ENCODE results near the gene LY6G6C. TPM values are rescaled to one million over a fixed set of nuclear protein-coding genes. Genes with fewer than 3 reads are reported as not detected.

The LY6G6C gene
- total and polyA plus RNA-seq, 2 of the 13 experiments (the other 11 are each of a cell fraction or from before 2014, with no cell fraction given), result 0.15 TPM; not detected in 1

DNA sequence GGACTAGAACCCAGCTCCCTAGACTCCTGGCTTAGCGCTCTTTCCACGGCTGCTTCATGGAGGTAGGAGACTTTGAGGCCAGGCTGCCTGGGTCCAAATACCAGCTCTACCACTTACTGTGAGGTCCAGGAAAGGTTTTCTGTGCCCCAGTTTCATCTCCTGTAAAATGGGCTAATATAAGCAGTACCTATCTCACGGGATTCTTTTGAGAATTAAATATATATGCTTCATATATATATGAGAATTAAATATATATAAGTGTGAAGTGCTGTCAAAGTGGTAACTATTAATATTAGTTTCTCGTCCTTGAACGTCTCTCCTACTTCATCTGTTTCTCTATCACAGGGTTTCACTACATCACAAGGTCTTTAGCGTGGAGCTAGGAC lies 30.5 kb downstream of the LY6G6C start:
- POLR2A ChIA-PET, result interaction anchor here (1.2 to 4.9 kb wide), 3 partner anchors 11 to 76 kb away, joined by 4 to 22 read pairs (median 4); partner anchors contain the start of gene ABHD16A
- H3K4me3 ChIP-seq (replicated peaks in 1 of 3; ENCODE audit: insufficient read depth in 1 of 3, low read depth in 2 of 3, low read length in 3 of 3), result no peak overlapping the region
- no peaks in the 10 kb centered on the region for H3K27me3 ChIP-seq (ENCODE audit: control insufficient read depth in 1 of 2, insufficient read depth in 2 of 2, low read length in 2 of 2)
- no peaks in the 10 kb centered on the region for H3K79me2 ChIP-seq (ENCODE audit: insufficient read depth, low read length)
- in situ Hi-C loops (cut with HindIII; ENCODE audit: extremely low pct_ligation_motif_present, low pct_unique_long_range_greater_than_20kb), result no loop called here
- TF ChIP-seq SMYD3 (CRISPR knock-in tag; IDR thresholded peaks at IDR 0.05) (no peak), SOX5 (CRISPR knock-in tag; IDR thresholded peaks at IDR 0.05; ENCODE audit: borderline replicate concordance) (no peak), CBX1 (IDR thresholded peaks at IDR 0.05; ENCODE audit: low read depth) (no peak)
- TF ChIP-seq, protein P1, sequence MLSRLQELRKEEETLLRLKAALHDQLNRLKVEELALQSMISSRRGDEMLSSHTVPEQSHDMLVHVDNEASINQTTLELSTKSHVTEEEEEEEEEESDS (CRISPR knock-in tag; IDR thresholded peaks at IDR 0.05; ENCODE audit: borderline replicate concordance), result no peak
- no peak overlapping the region for H3K27ac ChIP-seq (ENCODE audit: extremely low read length, insufficient read depth, low read length)
- peaks cover 12% of the 10 kb centered on the region; the same call in 1 of the 2 replicates for H3K4me1 ChIP-seq (ENCODE audit: insufficient read depth, low read length)
- over 99% methylated on average over 6 of the region's 6 CpGs for WGBS (ENCODE audit: low lambda C conversion rate)
- FAIRE-seq, result no peak
- H3K4me2 ChIP-seq (ENCODE audit: low read depth, low read length), result no peak overlapping the region
- H3K36me3 ChIP-seq (replicated peaks in 1 of 2; ENCODE audit: control insufficient read depth in 1 of 2, insufficient read depth in 2 of 2, low read length in 2 of 2), result peaks cover 62 to 75% of the 10 kb centered on the region in 2 experiments
- no peak overlapping the region for H3K9ac ChIP-seq (ENCODE audit: insufficient read depth, low read depth, low read length)
- CTCF ChIA-PET (ENCODE audit: low intra/inter-chr PET ratio, low total read pairs), result interaction anchor here (0.5 kb wide), 1 partner anchor 10 kb away, joined by 3 read pairs; the partner anchor contains the start of gene LY6G5C
- no peak overlapping the region for H2AFZ ChIP-seq (ENCODE audit: low read length)
- no peaks in the 10 kb centered on the region for H3K9me3 ChIP-seq (ENCODE audit: low read length)
- intact Hi-C loops (cut with micrococcal nuclease; ENCODE audit: unreplicated experiment), result no loop called here
- no peak for ATAC-seq
- no peak for DNase-seq (ENCODE audit: low spot score)
- H4K20me1 ChIP-seq (ENCODE audit: insufficient read depth, low read length), result no peaks in the 10 kb centered on the region
- BruUV-seq (replicated peaks), result no TSS peak

DNA sequence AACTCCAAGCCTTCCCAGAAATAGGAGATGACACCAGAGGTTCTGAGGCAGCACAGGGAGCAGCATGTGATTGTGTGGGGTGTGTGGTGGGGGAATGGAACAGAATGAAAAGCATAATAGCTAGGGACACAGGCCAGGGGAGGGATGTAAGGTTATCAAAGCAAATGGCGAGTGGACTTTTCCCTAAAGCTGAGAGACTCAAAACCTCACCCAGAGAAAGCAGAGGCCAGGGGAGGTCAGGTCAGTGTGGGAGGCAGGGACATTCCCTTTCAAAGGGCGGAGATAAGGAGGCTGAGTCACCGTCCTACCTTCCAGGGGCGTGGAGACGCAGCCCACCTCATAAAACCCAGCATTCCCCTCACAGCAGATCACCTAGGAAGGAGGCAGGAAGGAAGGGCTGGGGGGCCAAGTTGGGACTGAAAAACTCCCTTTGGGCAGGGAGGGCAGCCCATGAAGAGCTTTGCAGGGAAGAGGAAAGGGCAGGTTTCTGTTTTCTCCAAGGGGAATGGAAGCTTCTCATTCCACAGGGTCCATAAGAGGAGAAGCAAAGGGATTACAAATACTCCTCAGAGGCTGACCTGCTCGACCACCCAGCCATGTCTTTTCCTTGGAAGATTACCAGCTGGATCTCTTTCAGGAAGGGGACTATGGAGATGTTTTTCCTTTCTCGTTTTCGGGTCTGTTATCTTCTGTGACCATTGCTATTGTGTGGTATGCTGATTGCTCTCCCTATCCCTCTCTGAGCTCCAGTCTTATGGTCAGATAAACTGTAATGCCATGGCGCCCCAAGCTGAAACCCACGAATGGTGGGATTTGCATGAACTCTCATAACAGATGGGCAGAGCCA lies 31.1 kb downstream of the LY6G6C start:
- Histone ChIP-seq H3K36me3 (replicated peaks in 1 of 2; ENCODE audit: control insufficient read depth in 1 of 2, insufficient read depth in 2 of 2, low read length in 2 of 2) (peaks cover 60 to 73% of the 10 kb centered on the region in 2 experiments), H3K9ac (ENCODE audit: insufficient read depth, low read depth, low read length) (no peak overlapping the region), H3K4me3 (replicated peaks in 1 of 3; ENCODE audit: insufficient read depth in 1 of 3, low read depth in 2 of 3, low read length in 3 of 3) (no peak overlapping the region), H3K4me1 (ENCODE audit: insufficient read depth, low read length) (peaks cover 12% of the 10 kb centered on the region; the same call in 1 of the 2 replicates), H2AFZ (ENCODE audit: low read length) (no peak overlapping the region), H3K9me3 (ENCODE audit: low read length) (no peaks in the 10 kb centered on the region), H3K27me3 (ENCODE audit: control insufficient read depth in 1 of 2, insufficient read depth in 2 of 2, low read length in 2 of 2) (no peaks in the 10 kb centered on the region), H3K27ac (ENCODE audit: extremely low read length, insufficient read depth, low read length) (no peak overlapping the region), H4K20me1 (ENCODE audit: insufficient read depth, low read length) (no peaks in the 10 kb centered on the region), H3K4me2 (ENCODE audit: low read depth, low read length) (no peak overlapping the region), H3K79me2 (ENCODE audit: insufficient read depth, low read length) (no peaks in the 10 kb centered on the region)
- ATAC-seq (no peak; the same call in 2 of the 3 replicates), DNase-seq (ENCODE audit: low spot score) (no peak), FAIRE-seq (no peak)
- POLR2A ChIA-PET, result interaction anchor here (0.5 to 4.9 kb wide), 4 partner anchors 12 to 77 kb away, joined by 3 to 22 read pairs (median 4); partner anchors contain the start of gene ABHD16A
- intact Hi-C loops (cut with micrococcal nuclease; ENCODE audit: unreplicated experiment) (no loop called here), in situ Hi-C loops (cut with HindIII; ENCODE audit: extremely low pct_ligation_motif_present, low pct_unique_long_range_greater_than_20kb) (no loop called here)
- TF ChIP-seq XRCC5 (optimal IDR thresholded peaks at IDR 0.05; ENCODE audit: low read length), result peak; percentile 37
- TF ChIP-seq FOSL2 (CRISPR knock-in tag; IDR thresholded peaks at IDR 0.05), result peak; percentile 34; the same call in 1 of the 2 replicates
- TF ChIP-seq ZNF264 (CRISPR knock-in tag; IDR thresholded peaks at IDR 0.05), result no peak
- TF ChIP-seq, protein P2, sequence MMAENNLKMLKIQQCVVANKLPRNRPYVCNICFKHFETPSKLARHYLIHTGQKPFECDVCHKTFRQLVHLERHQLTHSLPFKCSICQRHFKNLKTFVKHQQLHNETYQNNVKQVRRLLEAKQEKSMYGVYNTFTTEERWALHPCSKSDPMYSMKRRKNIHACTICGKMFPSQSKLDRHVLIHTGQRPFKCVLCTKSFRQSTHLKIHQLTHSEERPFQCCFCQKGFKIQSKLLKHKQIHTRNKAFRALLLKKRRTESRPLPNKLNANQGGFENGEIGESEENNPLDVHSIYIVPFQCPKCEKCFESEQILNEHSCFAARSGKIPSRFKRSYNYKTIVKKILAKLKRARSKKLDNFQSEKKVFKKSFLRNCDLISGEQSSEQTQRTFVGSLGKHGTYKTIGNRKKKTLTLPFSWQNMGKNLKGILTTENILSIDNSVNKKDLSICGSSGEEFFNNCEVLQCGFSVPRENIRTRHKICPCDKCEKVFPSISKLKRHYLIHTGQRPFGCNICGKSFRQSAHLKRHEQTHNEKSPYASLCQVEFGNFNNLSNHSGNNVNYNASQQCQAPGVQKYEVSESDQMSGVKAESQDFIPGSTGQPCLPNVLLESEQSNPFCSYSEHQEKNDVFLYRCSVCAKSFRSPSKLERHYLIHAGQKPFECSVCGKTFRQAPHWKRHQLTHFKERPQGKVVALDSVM (CRISPR knock-in tag; IDR thresholded peaks at IDR 0.05), result 0 out of 2 replicates have a peak, but pooled peaks have one; percentile 20
- CTCF ChIA-PET (ENCODE audit: low intra/inter-chr PET ratio, low total read pairs), result interaction anchor here (0.5 to 1.2 kb wide), 2 partner anchors 10 kb away, joined by 3 to 5 read pairs; partner anchors contain the start of gene LY6G5C
- no TSS peak for BruUV-seq (replicated peaks)
- 86% methylated on average over 10 of the region's 10 CpGs for WGBS (ENCODE audit: low lambda C conversion rate)

Measured in HepG2 (cell line).